ENCODE data around the gene STK10. TPM values are rescaled to one million over a fixed set of nuclear protein-coding genes. Genes with fewer than 3 reads are reported as not detected.

The STK10 gene
- total and polyA plus RNA-seq, 9 of the 15 experiments (the other 6 are each of a cell fraction or from before 2014, with no cell fraction given), result 0.30 to 6.7 (median 2.4) TPM

DNA sequence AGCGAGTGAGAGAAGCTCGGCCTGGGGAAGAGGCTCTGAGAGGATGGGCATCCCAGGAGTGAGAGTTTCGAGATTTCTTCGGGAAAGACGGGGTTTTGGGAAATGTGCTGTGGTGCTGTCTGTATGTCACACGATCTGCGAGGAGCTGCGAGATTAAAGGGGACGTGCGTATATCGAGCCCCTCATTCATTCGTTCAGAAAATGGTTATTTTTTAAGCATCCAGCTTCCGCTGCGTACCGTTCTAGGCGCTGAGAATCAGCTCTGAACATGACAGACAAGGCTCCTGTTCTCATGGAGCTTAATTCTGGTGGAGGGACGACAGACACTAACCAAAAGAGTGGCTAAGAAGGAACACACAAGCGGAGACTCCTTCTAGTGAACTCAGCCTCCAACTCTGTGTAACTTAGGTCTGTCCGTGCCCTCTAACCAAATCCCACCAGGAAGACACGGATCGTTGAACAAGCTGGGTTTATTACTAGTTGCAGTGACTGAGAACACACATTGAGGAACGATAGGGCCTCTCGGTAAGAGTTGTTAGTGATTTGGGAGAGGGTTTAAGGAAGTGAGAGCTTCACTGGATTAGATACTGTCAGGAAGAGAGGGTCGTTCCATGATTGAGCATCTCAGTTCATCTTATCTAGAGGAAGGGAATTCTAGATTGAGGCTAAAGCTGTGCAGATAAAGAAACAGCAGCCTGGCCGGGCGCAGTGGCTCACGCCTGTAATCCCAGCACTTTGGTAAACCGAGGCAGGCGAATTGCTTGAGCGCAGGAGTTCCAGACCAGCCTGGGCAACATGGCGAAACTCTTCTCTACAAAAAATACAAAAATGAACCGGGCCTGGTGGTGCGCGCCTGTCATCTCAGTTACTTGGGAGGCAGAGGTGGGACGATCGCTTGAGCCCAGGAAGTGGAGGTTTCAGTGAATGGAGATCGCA is 180.6 kb downstream of the STK10 start (continued):
- TF ChIP-seq, protein P1, sequence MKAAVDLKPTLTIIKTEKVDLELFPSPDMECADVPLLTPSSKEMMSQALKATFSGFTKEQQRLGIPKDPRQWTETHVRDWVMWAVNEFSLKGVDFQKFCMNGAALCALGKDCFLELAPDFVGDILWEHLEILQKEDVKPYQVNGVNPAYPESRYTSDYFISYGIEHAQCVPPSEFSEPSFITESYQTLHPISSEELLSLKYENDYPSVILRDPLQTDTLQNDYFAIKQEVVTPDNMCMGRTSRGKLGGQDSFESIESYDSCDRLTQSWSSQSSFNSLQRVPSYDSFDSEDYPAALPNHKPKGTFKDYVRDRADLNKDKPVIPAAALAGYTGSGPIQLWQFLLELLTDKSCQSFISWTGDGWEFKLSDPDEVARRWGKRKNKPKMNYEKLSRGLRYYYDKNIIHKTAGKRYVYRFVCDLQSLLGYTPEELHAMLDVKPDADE (conservative IDR thresholded peaks at IDR 0.05; ENCODE audit: control insufficient read depth, low read depth, low read length), result no peak
- 0 out of 2 replicates have a peak, but pooled peaks have one; percentile 16 for TF ChIP-seq ZBTB2 (IDR thresholded peaks at IDR 0.05)
- no peak for TF ChIP-seq NFIX (CRISPR knock-in tag; IDR thresholded peaks at IDR 0.05; ENCODE audit: low read depth)
- peak; percentile 10 for TF ChIP-seq MEIS2 (IDR thresholded peaks at IDR 0.05; ENCODE audit: partially characterized antibody)
- TF ChIP-seq SMAD4 (CRISPR knock-in tag; conservative IDR thresholded peaks at IDR 0.05), result no peak
- TF ChIP-seq BRD9 (IDR thresholded peaks at IDR 0.05; ENCODE audit: low read depth, partially characterized antibody), result no peak
- TF ChIP-seq E2F5 (CRISPR knock-in tag; IDR thresholded peaks at IDR 0.05), result 0 out of 2 replicates have a peak, but pooled peaks have one; percentile 48
- TF ChIP-seq, protein P2, sequence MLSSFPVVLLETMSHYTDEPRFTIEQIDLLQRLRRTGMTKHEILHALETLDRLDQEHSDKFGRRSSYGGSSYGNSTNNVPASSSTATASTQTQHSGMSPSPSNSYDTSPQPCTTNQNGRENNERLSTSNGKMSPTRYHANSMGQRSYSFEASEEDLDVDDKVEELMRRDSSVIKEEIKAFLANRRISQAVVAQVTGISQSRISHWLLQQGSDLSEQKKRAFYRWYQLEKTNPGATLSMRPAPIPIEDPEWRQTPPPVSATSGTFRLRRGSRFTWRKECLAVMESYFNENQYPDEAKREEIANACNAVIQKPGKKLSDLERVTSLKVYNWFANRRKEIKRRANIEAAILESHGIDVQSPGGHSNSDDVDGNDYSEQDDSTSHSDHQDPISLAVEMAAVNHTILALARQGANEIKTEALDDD (IDR thresholded peaks at IDR 0.05), result peak; percentile 70
- no peak for TF ChIP-seq PKNOX1 (IDR thresholded peaks at IDR 0.05)
- no peak for TF ChIP-seq BHLHE40 (IDR thresholded peaks at IDR 0.05; ENCODE audit: low read length)
- TF ChIP-seq NKRF (IDR thresholded peaks at IDR 0.05; ENCODE audit: borderline replicate concordance), result peak; percentile 3; the same call in 1 of the 2 replicates
- TF ChIP-seq SIX5 (IDR thresholded peaks at IDR 0.05; ENCODE audit: borderline replicate concordance in 1 of 2, insufficient read depth in 1 of 2, low read depth in 1 of 2, low read length in 2 of 2), result no peak
- TF ChIP-seq ZNF551 (CRISPR knock-in tag; IDR thresholded peaks at IDR 0.05), result no peak
- 0 out of 2 replicates have a peak, but pooled peaks have one; percentile 34 for TF ChIP-seq HDAC2 (IDR thresholded peaks at IDR 0.05)
- TF ChIP-seq ILK (tag; IDR thresholded peaks at IDR 0.05; ENCODE audit: borderline replicate concordance, low read depth), result no peak
- TF ChIP-seq LARP7 (IDR thresholded peaks at IDR 0.05), result 0 out of 2 replicates have a peak, but pooled peaks have one; percentile 14
